ENCODE measurements around the gene CTLA4.

CTLA4 gene

GRCh38 chr2:203867561-203868200 lies at the start of gene CTLA4:
CTLA4 (plus strand) TSS chr2:203867771; CDS start chr2:203867943, 172 bp downstream.
- DNase-seq, result peak; percentile 83

- DNase-seq, result no peak
Observed at GRCh38 chr2:203818656-203819055, 48.9 kb upstream of the CTLA4 start.

GRCh38 chr2:203819434-203820133 lies 48.0 kb upstream of the CTLA4 start:
- no peak for DNase-seq

GRCh38 chr2:203820969-203821368 lies 46.6 kb upstream of the CTLA4 start:
- DNase-seq, result no peak

DNA sequence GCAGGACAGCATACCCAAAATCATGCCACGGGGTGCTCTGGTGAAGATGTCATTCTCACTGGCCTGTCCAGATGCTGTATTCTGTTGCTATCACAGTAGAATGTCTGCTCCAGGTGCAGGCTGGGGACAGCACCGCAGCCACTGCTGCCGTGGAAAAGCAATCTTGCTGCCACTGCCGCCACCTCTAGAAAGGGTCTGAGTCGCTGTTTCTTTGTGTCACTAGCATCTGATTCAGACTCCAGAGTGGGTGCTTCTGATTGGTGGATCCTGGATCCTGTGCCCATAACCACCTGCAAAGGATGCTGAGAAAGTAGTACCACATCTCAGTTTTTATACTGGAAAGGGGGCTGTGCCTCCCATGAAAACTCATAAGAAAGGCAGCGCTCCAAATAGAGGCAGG lies 45.3 kb upstream of the CTLA4 start:
- no peak for DNase-seq

DNA sequence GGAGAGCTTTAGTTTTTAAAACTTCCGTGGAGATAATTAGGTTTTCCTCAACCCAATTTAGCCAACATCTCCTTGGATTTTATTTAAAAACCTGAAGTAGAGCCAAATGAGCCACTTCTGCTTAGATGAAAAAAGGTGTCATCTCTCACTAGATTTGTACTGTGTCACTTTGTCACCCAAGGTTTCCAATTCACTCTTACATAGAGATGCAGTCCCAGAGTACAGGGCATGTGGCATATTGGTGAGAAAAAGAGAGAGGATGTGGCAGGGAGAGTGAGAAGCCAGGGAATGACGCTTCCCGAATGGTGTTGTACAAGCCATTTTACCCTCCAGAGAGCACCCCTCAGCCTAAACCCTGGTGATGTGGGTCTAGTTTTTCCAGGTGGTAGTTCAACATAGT lies 44.4 kb upstream of the CTLA4 start:
- no peak for DNase-seq

DNA sequence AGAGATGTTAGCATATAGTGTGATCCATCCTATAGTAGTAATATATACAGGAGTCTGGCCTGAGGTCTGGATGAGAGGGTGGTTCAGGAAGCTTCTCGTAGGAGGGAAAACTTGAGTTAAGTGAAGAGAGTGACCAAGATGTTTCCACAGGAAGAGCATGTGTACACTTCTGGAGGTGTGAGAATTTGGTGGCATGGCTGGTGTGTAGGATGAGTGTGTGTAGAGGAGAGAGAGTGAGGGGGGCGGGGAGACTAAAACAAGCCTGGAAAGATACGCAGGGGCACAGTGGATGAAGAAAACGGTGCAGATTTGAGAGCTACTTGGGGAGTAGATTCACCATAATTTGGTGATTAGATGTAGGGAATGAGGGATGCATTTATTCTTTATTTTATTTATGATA lies 43.5 kb upstream of the CTLA4 start:
- peak; percentile 53 for DNase-seq

DNA sequence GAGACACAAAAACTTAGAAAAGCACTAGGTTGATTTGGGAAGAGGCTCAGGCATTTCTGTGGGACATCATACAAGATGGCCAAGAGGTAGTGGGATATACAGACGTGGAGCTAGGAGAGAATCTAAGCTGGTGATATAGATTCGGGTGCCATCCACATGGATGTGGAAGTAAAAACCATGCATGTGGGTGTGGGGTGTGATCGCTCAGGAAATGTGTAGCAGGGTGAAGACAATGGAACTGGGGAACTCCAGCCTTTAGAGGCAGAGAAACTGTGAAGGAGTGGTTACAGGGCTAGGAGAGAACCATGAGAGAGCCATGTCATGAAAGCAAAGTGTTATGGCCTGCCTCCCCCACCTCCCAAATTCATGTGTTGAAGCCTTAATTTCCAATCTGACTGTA lies 43.0 kb upstream of the CTLA4 start:
- no peak for DNase-seq

GRCh38 chr2:203826704-203827103 lies 40.9 kb upstream of the CTLA4 start:
- DNase-seq, result no peak

DNA sequence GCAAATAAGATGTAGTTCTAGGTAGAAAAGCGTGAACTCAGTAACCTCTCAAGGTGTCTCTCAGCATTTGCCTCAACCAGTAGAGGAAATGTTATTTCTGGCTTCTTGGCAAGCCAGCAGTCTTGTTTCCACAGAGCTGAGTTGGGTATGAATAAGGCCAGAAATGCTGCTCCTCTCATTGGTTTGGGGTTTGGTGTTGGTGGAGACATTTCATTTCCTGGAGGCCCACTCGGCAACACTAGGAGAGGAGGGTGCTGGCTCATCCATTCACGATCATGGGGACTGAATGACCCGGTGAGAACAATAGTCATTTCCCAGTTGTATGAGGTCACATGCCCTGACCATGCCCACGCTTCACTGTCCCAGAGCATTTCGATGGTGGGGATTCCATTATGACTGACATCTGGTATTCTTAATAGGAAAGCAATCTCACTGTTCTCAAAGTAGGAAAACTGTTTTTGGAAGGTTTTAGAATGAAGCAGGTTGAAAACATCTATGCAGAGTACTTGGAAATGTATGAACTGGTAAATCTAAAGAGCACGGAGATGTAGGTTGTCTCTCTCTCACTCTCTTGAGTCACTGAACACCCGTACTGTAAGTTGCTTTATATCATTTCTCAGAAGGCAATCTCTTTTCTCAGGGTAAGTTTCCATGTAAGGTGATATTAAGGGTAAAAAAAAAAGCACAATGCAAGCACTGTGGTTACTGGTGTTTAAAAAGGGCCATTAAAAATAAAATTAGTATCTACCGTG lies 37.1 kb upstream of the CTLA4 start:
- peak; percentile 88 for DNase-seq

- DNase-seq, result no peak
Observed at GRCh38 chr2:203835420-203835819, 32.2 kb upstream of the CTLA4 start.

- no peak for DNase-seq
Observed at GRCh38 chr2:203835892-203836800, 31.4 kb upstream of the CTLA4 start.

DNA sequence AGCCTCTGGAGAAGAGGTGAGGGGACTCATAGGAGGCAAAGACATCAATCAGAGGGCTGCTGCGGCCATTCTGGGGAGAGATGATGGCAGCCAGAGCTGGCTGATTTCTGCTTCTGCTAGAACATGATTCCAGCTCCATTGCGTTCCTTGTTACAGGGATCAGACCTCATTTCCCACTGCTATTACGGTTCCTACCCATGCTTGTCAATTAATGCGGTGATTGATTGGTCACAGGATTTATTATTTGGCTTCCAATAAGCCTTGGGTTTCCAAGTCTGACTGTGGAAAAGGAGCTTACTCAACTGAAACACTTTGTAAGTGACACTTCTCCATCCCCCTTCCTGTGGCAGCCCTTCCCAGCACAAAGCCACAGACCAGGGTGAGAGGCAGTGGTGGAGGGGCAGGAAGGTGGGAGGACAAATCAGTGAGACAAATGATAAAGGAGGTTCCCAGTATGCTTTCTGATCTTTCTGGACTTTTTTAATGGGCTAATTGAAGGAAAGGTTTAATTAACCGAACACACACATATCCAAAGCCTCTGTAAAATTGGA lies 26.8 kb upstream of the CTLA4 start:
- no peak for DNase-seq

DNA sequence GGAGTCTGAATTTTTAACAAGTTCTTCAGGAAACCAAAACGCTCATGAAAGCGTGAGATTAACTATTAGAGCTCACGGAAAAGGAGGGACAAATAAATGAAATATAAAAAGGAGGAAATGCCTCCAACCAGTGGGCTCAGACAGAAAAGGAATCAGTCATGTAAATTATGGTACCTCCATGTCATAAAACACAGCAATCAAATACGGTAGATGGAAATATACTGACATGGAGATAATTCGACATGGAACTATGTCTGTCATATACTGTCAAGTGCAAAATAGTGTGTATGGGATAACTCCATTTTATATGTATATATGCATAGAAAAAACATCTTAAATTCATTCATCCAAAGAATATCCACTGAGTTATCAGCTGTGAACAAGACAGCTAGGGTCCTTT lies 25.9 kb upstream of the CTLA4 start:
- no peak for DNase-seq

- no peak for DNase-seq
Observed at GRCh38 chr2:203842373-203842772, 25.2 kb upstream of the CTLA4 start.

GRCh38 chr2:203846490-203847105 lies 21.0 kb upstream of the CTLA4 start:
- DNase-seq, result no peak

DNA sequence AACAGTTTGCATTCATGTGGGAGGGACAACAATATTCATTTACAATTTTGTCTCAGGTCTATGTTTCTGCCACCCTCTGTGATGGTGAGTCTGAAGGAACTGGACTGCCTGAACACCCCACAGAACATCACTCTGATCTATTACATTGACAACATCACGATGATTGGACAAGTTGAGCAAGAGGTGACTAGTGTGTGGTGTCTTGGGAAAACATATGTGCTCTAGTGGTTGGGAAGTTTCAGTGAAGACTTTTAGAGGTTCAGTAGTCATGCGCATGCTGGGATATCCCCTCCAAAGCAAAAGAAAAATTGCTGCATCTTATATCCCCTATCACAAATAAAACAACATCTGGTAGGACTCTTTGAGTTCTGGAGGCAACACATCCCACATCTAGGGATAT lies 18.6 kb upstream of the CTLA4 start:
- DNase-seq, result no peak

DNA sequence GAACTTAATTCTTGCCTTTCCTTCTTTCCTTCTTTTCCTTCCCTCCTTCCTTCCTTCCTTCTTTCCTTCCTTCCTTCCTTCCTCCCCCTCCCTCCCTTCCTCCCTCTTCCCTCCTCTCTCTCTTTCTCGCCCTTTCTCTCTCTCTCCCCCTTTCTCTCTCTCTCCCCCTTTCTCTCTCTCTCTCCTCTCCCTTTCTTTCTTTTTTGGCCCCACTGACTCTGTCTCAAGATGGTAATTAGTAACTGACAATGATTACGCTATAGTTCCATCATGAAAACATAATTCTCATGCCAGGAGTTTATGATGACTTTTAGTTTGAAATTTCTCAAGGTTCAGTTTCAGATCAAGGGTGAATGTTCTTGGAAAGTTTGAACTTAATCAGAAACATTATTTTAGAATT lies 14.8 kb upstream of the CTLA4 start:
- no peak for DNase-seq

DNA sequence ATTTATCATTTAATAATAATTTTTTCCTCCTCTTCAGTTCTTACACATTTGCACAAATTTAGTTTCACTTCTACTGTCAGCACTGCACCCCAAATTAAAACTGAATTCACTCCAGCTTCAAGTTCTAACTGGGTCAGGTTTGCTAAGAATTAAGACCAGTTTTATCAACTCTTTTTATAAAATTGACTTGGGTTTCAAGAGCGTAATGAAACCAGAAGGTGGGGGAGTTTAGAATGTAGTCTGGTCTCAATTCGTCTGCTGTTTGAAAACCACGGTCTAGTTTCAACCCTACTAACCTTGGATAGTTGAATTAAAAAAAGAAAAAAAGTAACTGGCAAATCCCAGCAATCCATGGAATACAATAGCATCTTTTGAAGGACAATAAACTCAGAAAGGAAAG lies 14.3 kb upstream of the CTLA4 start:
- DNase-seq, result no peak

DNA sequence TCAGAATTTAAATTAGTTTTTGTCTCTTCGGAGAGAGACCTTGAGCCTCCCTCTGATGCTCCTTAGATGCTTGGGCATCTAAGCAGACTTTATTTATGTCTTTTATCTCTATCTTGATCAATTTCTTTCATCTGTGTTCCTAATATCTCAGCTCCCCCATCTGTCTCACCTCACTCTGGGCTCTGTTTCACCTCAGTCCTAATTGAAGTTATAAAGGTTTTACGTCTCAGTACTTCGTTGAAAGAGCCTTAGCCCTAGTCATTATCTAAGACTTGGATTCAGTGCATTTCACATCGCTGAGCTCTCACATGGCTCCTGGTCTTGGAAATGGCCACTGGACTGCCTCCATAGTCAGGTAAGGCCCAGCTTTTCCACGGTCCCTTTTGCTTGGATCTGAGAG lies 13.8 kb upstream of the CTLA4 start:
- no peak for DNase-seq

- no peak for DNase-seq
Observed at GRCh38 chr2:203855274-203855673, 12.3 kb upstream of the CTLA4 start.

DNA sequence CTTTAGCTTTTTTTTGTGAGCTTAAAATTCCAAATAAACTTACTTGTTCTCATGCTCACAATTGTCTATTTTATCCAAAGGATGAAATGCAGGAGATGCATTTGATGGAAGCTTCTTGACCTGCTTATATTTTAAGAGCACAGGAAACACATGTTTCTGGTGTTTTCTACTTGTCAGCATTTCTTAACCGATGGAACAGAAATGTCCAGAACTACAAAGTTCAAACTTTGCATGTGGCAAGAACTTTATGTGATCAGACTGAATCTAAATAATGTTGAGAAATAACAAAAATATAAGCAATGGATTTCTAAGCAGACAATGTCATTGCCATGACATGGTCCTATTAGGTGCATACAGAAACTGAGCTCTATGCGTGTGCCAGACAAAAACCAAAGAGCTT lies 9.9 kb upstream of the CTLA4 start:
- DNase-seq, result no peak
